Liver (tissue), 9 donors: Measurements from ENCODE around the gene FARS2. TPM values are rescaled to one million over a fixed set of nuclear protein-coding genes. Genes with fewer than 3 reads are reported as not detected.

Source experiments
- DNase-seq: peaks from one replicate; pipeline ENCODE4 v3.0.0-alpha.2; 2017; ENCODE audit warnings: low spot score
- H3K27ac ChIP-seq, 2 donors: one replicate each; pipeline ENCODE4 v1.7.0; 2013; ENCODE audit warnings: inconsistent platforms in 2 of 2, low read length in 2 of 2, control low read depth in 1 of 2, low read depth in 1 of 2, mild to moderate bottlenecking in 1 of 2
- H3K27me3 ChIP-seq, 4 donors: one replicate each; pipeline versions ENCODE4 v1.6.1 to v1.7.0; 2013; ENCODE audit warnings: low read length in 3 of 4, inconsistent platforms in 1 of 4, mild to moderate bottlenecking in 1 of 4, moderate library complexity in 1 of 4; ENCODE audit not compliant: control insufficient read depth in 4 of 4, insufficient read depth in 4 of 4
- H3K36me3 ChIP-seq, 4 donors: one replicate each; pipeline versions ENCODE4 v1.6.1 to v1.7.0; 2013; ENCODE audit warnings: low read length in 3 of 4, mild to moderate bottlenecking in 3 of 4, low read depth in 1 of 4, moderate library complexity in 1 of 4; ENCODE audit not compliant: control insufficient read depth in 4 of 4, insufficient read depth in 3 of 4
- H3K4me1 ChIP-seq, 4 donors: one replicate each; pipeline versions ENCODE4 v1.6.1 to v1.7.0; 2013; ENCODE audit warnings: low read length in 3 of 4, mild to moderate bottlenecking in 3 of 4, moderate library complexity in 1 of 4; ENCODE audit not compliant: control insufficient read depth in 4 of 4, insufficient read depth in 4 of 4
- H3K4me3 ChIP-seq, 3 donors: one replicate each; pipeline versions ENCODE4 v1.6.1 to v1.7.0; 2013; ENCODE audit warnings: low read length in 3 of 3, control low read depth in 1 of 3, low read depth in 1 of 3, mild to moderate bottlenecking in 1 of 3
- H3K9ac ChIP-seq, 2 donors: one replicate each; pipeline ENCODE4 v1.7.0; 2013; ENCODE audit warnings: low read length in 2 of 2, mild to moderate bottlenecking in 2 of 2, moderate library complexity in 2 of 2, control low read depth in 1 of 2, low read depth in 1 of 2
- H3K9me3 ChIP-seq, 4 donors: one replicate each; pipeline versions ENCODE4 v1.6.1 to v1.7.0; 2013; ENCODE audit warnings: low read length in 3 of 4; ENCODE audit not compliant: control insufficient read depth in 4 of 4
- ATF3 ChIP-seq: IDR thresholded peaks from 2 replicates; pipeline ENCODE4 v1.6.1; 2016; ENCODE audit warnings: antibody characterized with exemption
- CTCF ChIP-seq: fragments of 150-350 bp; IDR thresholded peaks from 2 replicates; pipeline ENCODE4 v1.5.1; 2017; ENCODE audit warnings: improper control_type of control experiment, low read depth, low read length; ENCODE audit not compliant: missing input control
- FOXA1 ChIP-seq: IDR thresholded peaks from 2 replicates; pipeline ENCODE4 v1.6.1; 2016; ENCODE audit warnings: antibody characterized with exemption
- FOXA2 ChIP-seq: IDR thresholded peaks from 2 replicates; pipeline ENCODE4 v1.6.1; 2016; ENCODE audit warnings: antibody characterized with exemption
- GABPA ChIP-seq, 2 donors: IDR thresholded peaks in 1 of 2; conservative IDR thresholded peaks in 1 of 2; 2 replicates each; pipeline ENCODE4 v1.6.1; 2016; ENCODE audit warnings: antibody characterized with exemption in 2 of 2, mild to moderate bottlenecking in 1 of 2, moderate library complexity in 1 of 2
- HNF4A ChIP-seq, 2 donors: conservative IDR thresholded peaks; 2 replicates each; pipeline ENCODE4 v1.6.1; 2016; ENCODE audit warnings: antibody characterized with exemption in 2 of 2, mild to moderate bottlenecking in 2 of 2
- HNF4G ChIP-seq: IDR thresholded peaks from 2 replicates; pipeline ENCODE4 v1.6.1; 2016; ENCODE audit warnings: antibody characterized with exemption
- JUND ChIP-seq, 2 donors: IDR thresholded peaks; 2 replicates each; pipeline ENCODE4 v1.6.1; 2016; ENCODE audit warnings: antibody characterized with exemption in 2 of 2
- NR2F2 ChIP-seq: IDR thresholded peaks from 2 replicates; pipeline ENCODE4 v1.6.1; 2016; ENCODE audit warnings: antibody characterized with exemption
- RAD21 ChIP-seq, 2 donors: IDR thresholded peaks; 2 replicates each; pipeline ENCODE4 v1.6.1; 2016; ENCODE audit warnings: antibody characterized with exemption in 2 of 2, mild to moderate bottlenecking in 2 of 2
- REST ChIP-seq: IDR thresholded peaks from 2 replicates; pipeline ENCODE4 v1.6.1; 2016; ENCODE audit warnings: antibody characterized with exemption, mild to moderate bottlenecking
- RXRA ChIP-seq, 2 donors: IDR thresholded peaks; 2 replicates each; pipeline ENCODE4 v1.6.1; 2017 to 2018; ENCODE audit warnings: antibody characterized with exemption in 2 of 2, mild to moderate bottlenecking in 1 of 2
- SP1 ChIP-seq: IDR thresholded peaks from 2 replicates; pipeline ENCODE4 v1.6.1; 2018; ENCODE audit warnings: antibody characterized with exemption, mild to moderate bottlenecking
- TAF1 ChIP-seq: conservative IDR thresholded peaks from 2 replicates; pipeline ENCODE4 v1.6.1; 2016; ENCODE audit warnings: antibody characterized with exemption, mild to moderate bottlenecking
- YY1 ChIP-seq: IDR thresholded peaks from 2 replicates; pipeline ENCODE4 v1.6.1; 2016; ENCODE audit warnings: antibody characterized with exemption, mild to moderate bottlenecking
- WGBS: extraction: QIAGEN DNeasy Blood & Tissue Kit; methylation state at CpG from one replicate; pipeline ENCODE4 v1.1.7; 2013; 5-methylcytosine and 5-hydroxymethylcytosine counted together
- polyA plus RNA-seq, 2 donors: library from polyadenylated mRNA; stranded (reverse) in 1 of 2; unstranded in 1 of 2; fragments of 200-250 nt in 1 of 2; fragments of >200 nt in 1 of 2; fragmentation: Nextera tagmentation in 1 of 2; extraction: Ambion mirVana in 1 of 2; gene quantifications; one replicate each; pipeline versions ENCODE4 v1.2.1 to v1.2.3, GENCODE V29; 2013 to 2015
- total RNA-seq, 2 donors: library from RNA; depleted of rRNA; stranded (reverse); fragments of >200 nt; gene quantifications; one replicate each; pipeline ENCODE4 v1.2.3, GENCODE V29; 2014
- donor health status: healthy.
- donor health status: healthy.
- donor health status: healthy.
- donor health status: healthy.
- donor health status: healthy.

FARS2 gene
- total and polyA plus RNA-seq, 4 donors = 7.8 to 25.9 (median 11.2) TPM

- DNase-seq = no peak
- H3K27me3 ChIP-seq = no peaks in the 10 kb centered on the region
- H3K9me3 ChIP-seq = peaks cover 0 to 1% (median 0%) of the 10 kb centered on the region in 4 donors
- no peaks in the 10 kb centered on the region for H3K4me1 ChIP-seq
- no peak overlapping the region for H3K9ac ChIP-seq
- 20% methylated on average over 1 of the region's 1 CpG for WGBS
- H3K36me3 ChIP-seq = peaks cover 0 to 2% (median 0%) of the 10 kb centered on the region in 4 donors
- TF ChIP-seq SP1 = peak; percentile 30
- TF ChIP-seq FOXA2 = no peak
- peak; percentile 44 to 64 for TF ChIP-seq RXRA (IDR thresholded peaks at IDR 0.05)
- peak; percentile 62 to 82 for TF ChIP-seq HNF4A (conservative IDR thresholded peaks at IDR 0.05)
- no peak for TF ChIP-seq HNF4G
- TF ChIP-seq YY1 = no peak
- no peak overlapping the region for H3K27ac ChIP-seq
- H3K4me3 ChIP-seq = no peak overlapping the region
Measured at GRCh38 chr6:5529733-5530132, 268.4 kb downstream of the FARS2 start.

GRCh38 chr6:5531161-5531560 is 269.8 kb downstream of the FARS2 start:
- H3K9ac ChIP-seq = no peak overlapping the region
- H3K27me3 ChIP-seq = no peaks in the 10 kb centered on the region
- peaks cover 0 to 1% (median 0%) of the 10 kb centered on the region in 4 donors for H3K9me3 ChIP-seq
- DNase-seq = no peak
- H3K27ac ChIP-seq = no peak overlapping the region
- H3K36me3 ChIP-seq = peaks cover 0 to 2% (median 0%) of the 10 kb centered on the region in 4 donors
- 85% methylated on average over 4 of the region's 4 CpGs for WGBS
- H3K4me3 ChIP-seq = no peak overlapping the region
- TF ChIP-seq TAF1 = no peak
- TF ChIP-seq HNF4A (conservative IDR thresholded peaks at IDR 0.05) = no peak
- no peak for TF ChIP-seq FOXA1
- TF ChIP-seq GABPA (IDR thresholded peaks at IDR 0.05 in 1 of 2, conservative IDR thresholded peaks at IDR 0.05 in 1 of 2) = no peak
- no peak for TF ChIP-seq REST
- TF ChIP-seq NR2F2 = no peak
- TF ChIP-seq RXRA (IDR thresholded peaks at IDR 0.05) = no peak
- TF ChIP-seq RAD21 (IDR thresholded peaks at IDR 0.05) = no peak
- TF ChIP-seq JUND (IDR thresholded peaks at IDR 0.05) = no peak
- no peak for TF ChIP-seq CTCF
- no peak for TF ChIP-seq ATF3
- no peak for TF ChIP-seq YY1
- H3K4me1 ChIP-seq = no peaks in the 10 kb centered on the region
